NCI-H748 (cell line): ENCODE data around the gene MRPL32.
"Not testable (repeated sequence)": the region's sequence is repeated elsewhere in the genome, so short reads cannot be mapped to it uniquely, and the experiment has no call there.

ENCODE experiments used
- DNase-seq: peaks from one replicate; lab custom pipeline; 2025; ENCODE audit not compliant: unreplicated experiment; lab: John Stamatoyannopoulos, UW

Gene MRPL32

DNA sequence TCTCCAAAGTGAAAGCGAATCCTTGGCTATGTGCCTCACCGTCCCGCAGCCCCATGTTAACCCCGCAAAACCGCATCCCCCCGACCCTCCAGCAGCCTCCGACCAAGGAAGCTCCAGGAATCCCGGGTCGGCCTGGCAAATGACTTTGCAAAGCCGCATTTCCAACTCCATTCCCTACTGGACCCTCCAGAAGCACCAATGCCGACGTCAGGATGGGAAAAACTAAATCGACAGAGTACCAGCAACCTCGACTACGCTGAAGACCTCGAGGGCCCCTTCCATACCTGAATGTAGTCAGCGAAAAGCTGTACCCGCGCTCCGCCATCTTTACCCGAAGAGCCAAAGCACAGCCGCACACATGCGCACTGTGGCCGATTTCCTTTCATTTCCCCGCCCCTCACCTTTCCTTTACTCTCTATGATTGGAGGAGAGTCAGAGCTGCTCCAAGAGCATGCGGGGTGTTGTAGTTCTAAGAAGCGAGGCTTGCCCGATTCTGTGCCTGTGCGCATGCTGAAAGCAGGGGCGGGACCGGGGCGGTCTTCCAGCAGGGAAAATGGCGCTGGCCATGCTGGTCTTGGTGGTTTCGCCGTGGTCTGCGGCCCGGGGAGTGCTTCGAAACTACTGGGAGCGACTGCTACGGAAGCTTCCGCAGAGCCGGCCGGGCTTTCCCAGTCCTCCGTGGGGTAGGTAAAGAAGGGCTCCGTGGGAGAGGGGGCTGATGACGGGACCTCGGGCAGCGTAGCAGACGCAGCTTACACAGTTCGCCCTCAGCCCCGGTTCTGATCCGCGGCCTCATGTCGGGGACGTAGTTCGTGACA lies at the start of gene MRPL32, which contains the start of gene PSMA2:
Gene MRPL32, plus strand, starts transcription at position 543 of the 818 bp plus-strand sequence. Its CDS starts 11 bp downstream, at position 554.
Gene PSMA2, minus strand, starts transcription at position 341 of the 818 bp plus-strand sequence. Its CDS starts 16 bp downstream, at position 325.
- peak; percentile 98 for DNase-seq

- DNase-seq, result no peak
Measured at GRCh38 chr7:42883950-42884349, 48.2 kb upstream of the MRPL32 start.

- DNase-seq, result not testable (repeated sequence)
Measured at GRCh38 chr7:42885183-42885582, 47.0 kb upstream of the MRPL32 start.

- no peak for DNase-seq
Measured at GRCh38 chr7:42886129-42886528, 46.0 kb upstream of the MRPL32 start.

- no peak for DNase-seq
Measured at GRCh38 chr7:42886893-42887505, 45.2 kb upstream of the MRPL32 start.

- DNase-seq, result peak; percentile 41
Measured at GRCh38 chr7:42893346-42894240, 38.6 kb upstream of the MRPL32 start.

DNA sequence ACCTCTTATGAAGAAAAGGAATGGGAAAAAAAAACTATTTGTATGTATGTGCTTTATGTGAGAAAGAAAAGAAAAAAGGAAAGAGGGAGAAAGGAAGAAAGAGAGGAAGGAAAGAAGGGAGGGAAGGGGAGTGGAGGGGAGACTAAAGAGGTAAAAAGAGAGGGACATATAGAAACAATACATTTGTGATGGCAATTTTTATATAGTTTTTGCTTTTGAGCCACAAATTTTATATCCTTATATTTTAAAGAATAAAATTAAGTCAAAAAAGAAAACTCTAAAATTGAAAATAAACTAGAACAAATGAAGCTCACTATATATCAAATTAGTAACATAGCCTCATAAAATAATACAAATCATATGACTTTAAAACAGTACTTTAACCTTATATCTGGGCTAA lies 31.3 kb upstream of the MRPL32 start:
- no peak for DNase-seq

DNA sequence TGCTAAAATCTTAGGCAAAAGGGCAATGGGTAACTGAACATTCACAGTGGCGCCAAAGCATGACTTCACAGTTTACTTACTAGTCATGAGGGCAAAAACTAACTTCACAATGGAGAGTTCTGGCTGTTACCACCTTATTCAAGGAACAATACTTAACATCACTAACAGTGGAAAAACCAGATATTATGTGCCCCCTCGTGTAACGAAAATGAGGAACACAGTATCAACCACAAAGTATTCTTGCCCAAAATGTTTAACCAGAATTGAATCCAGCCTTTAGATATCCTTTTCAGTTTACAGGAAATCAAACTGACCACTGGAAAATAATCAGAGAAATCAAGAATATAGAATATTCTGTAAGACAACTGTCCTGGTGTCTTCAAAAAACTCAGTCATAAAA lies 29.8 kb upstream of the MRPL32 start:
- no peak for DNase-seq

- no peak for DNase-seq
Measured at GRCh38 chr7:42906181-42906580, 26.0 kb upstream of the MRPL32 start.

DNA sequence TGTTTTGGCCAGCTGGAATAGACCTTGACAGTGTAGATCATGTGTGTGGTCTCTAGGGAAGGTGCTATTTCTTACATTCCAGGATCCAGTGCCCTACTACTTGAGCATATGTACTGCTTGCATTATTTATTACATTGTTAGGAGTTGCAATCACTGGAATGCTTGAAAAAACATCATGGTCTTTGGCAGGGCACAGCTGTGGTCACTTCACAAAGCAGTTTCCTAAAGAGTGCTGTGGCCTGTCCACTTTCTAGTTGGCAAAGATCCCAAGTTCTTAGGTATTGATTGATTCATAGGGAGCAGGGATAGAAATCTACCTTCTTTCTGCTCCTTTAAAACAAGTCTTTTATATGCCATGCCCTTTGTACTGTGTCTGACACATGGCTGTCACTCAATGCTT lies 24.9 kb upstream of the MRPL32 start:
- no peak for DNase-seq

- DNase-seq, result no peak
Measured at GRCh38 chr7:42910306-42910705, 21.9 kb upstream of the MRPL32 start.

GRCh38 chr7:42911454-42912447 lies 20.4 kb upstream of the MRPL32 start, which contains the start of gene C7orf25:
TSS of gene C7orf25 (minus strand) at chr7:42912070. CDS start at chr7:42910900, 1,170 bp downstream.
- peak; percentile 97 for DNase-seq

GRCh38 chr7:42913591-42913990 lies 18.6 kb upstream of the MRPL32 start:
- no peak for DNase-seq

GRCh38 chr7:42914009-42914408 lies 18.2 kb upstream of the MRPL32 start:
- DNase-seq, result no peak

DNA sequence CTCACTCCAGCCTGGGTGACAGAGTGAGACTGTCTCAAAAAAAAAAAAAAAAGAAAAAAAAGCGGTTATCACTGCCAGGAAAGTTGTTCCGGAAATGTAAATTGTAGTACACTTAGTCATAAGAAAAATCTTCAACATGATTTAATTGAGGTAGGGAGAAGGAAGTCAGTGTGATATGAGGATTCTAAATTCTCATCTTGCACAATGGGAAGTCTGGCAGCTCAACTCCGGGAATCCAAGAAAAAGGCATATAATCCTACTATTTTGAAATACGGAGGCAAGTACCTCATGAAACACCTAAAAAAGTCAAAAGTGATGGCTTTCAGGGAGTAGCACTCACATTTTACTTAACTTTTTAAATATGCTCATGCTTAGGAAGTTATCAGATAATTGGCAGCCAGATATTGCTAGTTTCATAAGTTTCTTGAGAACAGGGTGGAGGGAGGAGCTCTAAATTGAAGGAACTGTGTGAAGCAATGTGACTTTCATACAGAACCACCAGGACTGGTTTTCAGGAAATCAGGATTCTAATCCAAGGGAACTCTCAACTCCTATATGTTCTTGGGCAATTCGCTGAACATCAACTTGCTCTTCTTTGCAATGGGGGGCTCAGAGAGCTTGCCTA lies 17.6 kb upstream of the MRPL32 start:
- DNase-seq, result no peak

DNA sequence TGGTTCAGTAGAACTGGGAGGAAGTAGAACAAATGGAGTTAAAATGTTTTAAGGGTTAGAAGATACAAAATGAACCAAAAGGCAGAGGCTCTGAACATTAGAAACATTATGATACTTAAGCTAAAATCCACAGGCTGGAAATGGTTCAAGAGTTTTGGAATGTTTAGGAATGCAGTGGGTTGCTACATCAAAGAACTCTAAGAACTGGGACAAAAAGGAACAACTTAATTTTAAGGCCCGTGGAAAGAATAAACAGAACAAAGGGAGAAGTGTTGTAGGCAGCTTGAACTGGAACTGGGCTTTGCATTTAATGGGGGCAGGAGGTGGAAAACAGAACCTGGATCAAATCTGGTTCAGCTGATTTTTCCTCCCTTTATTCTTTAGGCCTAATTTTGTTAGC lies 16.8 kb upstream of the MRPL32 start:
- DNase-seq, result no peak

DNA sequence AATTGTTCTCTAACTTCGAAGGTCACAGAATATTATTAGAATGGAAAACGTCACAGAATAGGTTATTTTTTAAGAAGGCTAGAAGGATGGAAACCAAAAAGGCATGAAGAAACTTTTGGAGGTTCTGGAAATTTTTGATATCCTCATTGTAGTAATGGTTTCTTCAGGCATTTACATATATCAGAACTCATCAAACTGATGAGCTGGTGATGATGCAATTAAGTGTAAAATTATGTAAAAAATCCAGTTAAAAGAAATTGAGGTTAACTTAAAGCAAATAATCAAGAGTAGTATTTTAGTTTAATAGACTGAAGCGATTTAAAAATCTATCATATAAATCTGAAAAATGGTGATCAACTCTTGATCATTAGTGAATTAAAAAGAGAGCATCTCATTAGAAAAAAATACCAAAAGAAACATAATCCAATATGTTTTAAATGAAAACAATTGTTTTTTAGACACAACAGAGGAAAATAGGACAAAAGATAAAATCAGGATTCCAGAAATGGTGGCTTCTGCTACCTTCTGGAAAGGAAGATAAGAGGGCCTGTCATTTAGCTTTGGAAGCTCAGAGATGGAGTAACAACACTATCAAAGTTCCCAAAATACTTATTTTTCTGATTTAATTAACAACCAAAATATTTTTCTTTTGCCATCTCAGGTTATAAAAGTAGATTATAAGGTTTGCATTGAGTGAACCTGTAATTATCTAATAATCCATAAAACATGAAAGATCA lies 10.0 kb upstream of the MRPL32 start:
- no peak for DNase-seq

DNA sequence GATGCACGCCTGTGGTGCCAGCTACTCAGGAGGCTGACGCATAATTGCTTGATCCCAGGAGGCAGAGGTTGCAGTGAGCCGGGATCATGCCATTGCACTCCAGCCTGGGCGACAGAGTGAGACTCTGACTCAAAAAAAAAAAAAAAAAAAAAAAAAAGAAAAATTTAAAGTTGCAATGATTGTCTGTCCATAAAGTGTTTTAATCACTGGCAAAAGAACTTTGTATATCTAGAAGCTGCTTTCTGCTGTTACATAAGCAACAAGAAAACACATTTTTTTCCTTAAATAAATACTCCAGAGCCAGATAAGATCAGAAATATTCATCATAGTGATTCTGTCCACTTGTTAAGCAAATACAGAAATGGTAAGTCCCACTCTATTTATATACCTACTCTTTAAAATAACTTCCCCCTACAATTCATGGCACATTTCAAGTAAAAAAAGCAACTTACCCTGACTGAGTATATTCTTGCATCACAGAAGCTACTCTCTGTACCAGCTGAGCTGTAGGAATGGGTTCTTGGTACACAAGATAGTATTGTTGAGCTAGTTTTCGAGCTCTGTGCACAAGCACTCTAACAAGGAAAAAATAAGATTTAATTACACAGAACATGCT lies 7.8 kb upstream of the MRPL32 start:
- no peak for DNase-seq
